Gastrocnemius medialis (tissue), 4 donors: ENCODE results near the gene MRM3.

Source experiments
- POLR2A ChIP-seq, 2 donors: fragments of 450-650 bp; IDR thresholded peaks; one replicate each; pipeline ENCODE4 v1.6.1; 2017; ENCODE audit warnings: antibody characterized with exemption in 2 of 2, mild to moderate bottlenecking in 2 of 2, moderate library complexity in 2 of 2
- TF ChIP-seq, protein P1 (sequence below), 5 experiments: fragments of 450-650 bp in 3 of 5; fragments of 200-600 bp in 2 of 5; sonication (generic) in 2 of 5; IDR thresholded peaks in 4 of 5; conservative IDR thresholded peaks in 1 of 5; 1 replicate in 4 of 5; 2 replicates in 1 of 5; pipeline ENCODE4 v1.5.1; 2016 to 2019; ENCODE audit warnings: antibody characterized with exemption in 5 of 5, mild to moderate bottlenecking in 3 of 5, moderate library complexity in 3 of 5

DNA sequence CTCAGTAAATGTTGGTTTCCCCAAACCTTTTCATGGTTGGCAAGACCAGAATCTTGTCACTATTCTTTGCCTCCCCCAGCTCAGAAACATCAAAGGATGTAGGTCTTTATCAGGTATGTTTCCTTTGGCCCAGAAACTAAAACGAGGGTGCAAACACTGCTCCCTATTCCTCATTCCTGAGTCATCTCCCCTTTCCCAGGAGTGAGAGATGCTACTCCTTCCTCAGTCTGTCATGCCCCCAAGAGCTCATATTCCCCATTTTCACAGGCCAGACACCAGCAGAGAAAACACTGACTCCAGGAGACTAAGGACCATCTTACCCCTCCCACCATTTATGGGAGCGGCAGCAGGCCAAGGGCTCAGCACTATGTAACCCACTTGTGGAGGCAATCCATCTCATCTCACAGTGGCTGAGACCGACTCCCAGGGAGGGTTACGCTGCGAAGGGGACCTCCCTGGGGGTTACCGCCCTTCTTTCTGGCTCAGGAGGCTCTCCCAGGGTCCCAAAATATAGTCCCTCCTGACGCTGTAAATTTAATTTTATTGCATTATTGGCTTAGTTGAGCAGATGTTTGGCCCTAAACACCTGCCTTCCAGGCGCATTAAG, 31.6 kb upstream of the MRM3 start:
- TF ChIP-seq, protein P1, sequence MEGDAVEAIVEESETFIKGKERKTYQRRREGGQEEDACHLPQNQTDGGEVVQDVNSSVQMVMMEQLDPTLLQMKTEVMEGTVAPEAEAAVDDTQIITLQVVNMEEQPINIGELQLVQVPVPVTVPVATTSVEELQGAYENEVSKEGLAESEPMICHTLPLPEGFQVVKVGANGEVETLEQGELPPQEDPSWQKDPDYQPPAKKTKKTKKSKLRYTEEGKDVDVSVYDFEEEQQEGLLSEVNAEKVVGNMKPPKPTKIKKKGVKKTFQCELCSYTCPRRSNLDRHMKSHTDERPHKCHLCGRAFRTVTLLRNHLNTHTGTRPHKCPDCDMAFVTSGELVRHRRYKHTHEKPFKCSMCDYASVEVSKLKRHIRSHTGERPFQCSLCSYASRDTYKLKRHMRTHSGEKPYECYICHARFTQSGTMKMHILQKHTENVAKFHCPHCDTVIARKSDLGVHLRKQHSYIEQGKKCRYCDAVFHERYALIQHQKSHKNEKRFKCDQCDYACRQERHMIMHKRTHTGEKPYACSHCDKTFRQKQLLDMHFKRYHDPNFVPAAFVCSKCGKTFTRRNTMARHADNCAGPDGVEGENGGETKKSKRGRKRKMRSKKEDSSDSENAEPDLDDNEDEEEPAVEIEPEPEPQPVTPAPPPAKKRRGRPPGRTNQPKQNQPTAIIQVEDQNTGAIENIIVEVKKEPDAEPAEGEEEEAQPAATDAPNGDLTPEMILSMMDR (IDR thresholded peaks at IDR 0.05 in 4 of 5, conservative IDR thresholded peaks at IDR 0.05 in 1 of 5): no peak
- TF ChIP-seq POLR2A (IDR thresholded peaks at IDR 0.05): no peak
